K562 (cell line): ENCODE measurements around the gene RNF151. TPM values are rescaled to one million over a fixed set of nuclear protein-coding genes. Genes with fewer than 3 reads are reported as not detected.
A peak's percentile ranks its signal among the peaks of the same experiment; 100 is the strongest.

Experiments used
- CREBBP ChIP-seq: IDR thresholded peaks from one replicate; pipeline ENCODE4 v1.6.1; 2012; ENCODE audit warnings: low read depth, mild to moderate bottlenecking, control low read depth, inconsistent platforms, low read length
- FOXM1 ChIP-seq, 2 experiments: fragments of 450-650 bp in 1 of 2; sonication (generic) in 1 of 2; formaldehyde crosslinking in 1 of 2; IDR thresholded peaks; 2 replicates each; pipeline versions ENCODE4 v1.6.1 to v1.9.0; 2017 to 2022; ENCODE audit warnings: low read depth in 2 of 2, mild to moderate bottlenecking in 2 of 2, missing genetic modification reagents in 1 of 2, moderate library complexity in 1 of 2
- IFI16 ChIP-seq: fragments of 250-450 bp; sonication (Bioruptor Pico); IDR thresholded peaks from 2 replicates; pipeline ENCODE4 v2.1.2; 2022; ENCODE audit warnings: mild to moderate bottlenecking, inconsistent platforms
- KDM2B ChIP-seq: fragments of 250-450 bp; sonication (Bioruptor Pico); IDR thresholded peaks from 2 replicates; pipeline ENCODE4 v1.8.0; 2021; ENCODE audit warnings: mild to moderate bottlenecking, moderate library complexity
- RERE ChIP-seq: sonication (generic); formaldehyde crosslinking; IDR thresholded peaks from 2 replicates; pipeline ENCODE4 v1.8.0; 2023; ENCODE audit warnings: missing genetic modification reagents, mild to moderate bottlenecking, borderline replicate concordance
- ZNF280B ChIP-seq: fragments of 250-450 bp; sonication (Bioruptor Pico); IDR thresholded peaks from 2 replicates; pipeline ENCODE4 v1.5.1; 2021; ENCODE audit warnings: mild to moderate bottlenecking
- ZNF41 ChIP-seq: fragments of 250-450 bp; sonication (Bioruptor Pico); conservative IDR thresholded peaks from 2 replicates; pipeline ENCODE4 v1.4.0; 2020; ENCODE audit warnings: mild to moderate bottlenecking
- ZNF592 ChIP-seq: fragments of 450-650 bp; IDR thresholded peaks from 2 replicates; pipeline ENCODE4 v1.6.1; 2017; ENCODE audit warnings: antibody characterized with exemption, mild to moderate bottlenecking
- polyA plus RNA-seq, 8 experiments: library from polyadenylated mRNA; depleted of rRNA in 4 of 8; stranded (reverse) in 5 of 8; unstranded in 3 of 8; fragments of >200 nt; fragmentation: Nextera tagmentation in 2 of 8; fragmentation: Illumina TruSeq in 1 of 8; extraction: Ambion mirVana in 2 of 8; extraction: Trizol in 1 of 8; gene quantifications; 2 replicates each; pipeline versions ENCODE4 v1.2.1 to v1.2.3, GENCODE V29; 2011 to 2014; ENCODE audit warnings: inconsistent platforms in 1 of 8, missing spikeins in 1 of 8
- total RNA-seq, 7 experiments: library from RNA; depleted of rRNA in 6 of 7; stranded (reverse); fragments of >200 nt in 6 of 7; fragmentation: Illumina TruSeq in 2 of 7; extraction: Trizol in 2 of 7; gene quantifications; 2 replicates each; pipeline versions ENCODE4 v1.2.1 to v1.2.3, GENCODE V29; 2011 to 2021; ENCODE audit warnings: low replicate concordance in 1 of 7
- TF ChIP-seq, protein P1 (sequence below): fragments of 200-800 bp; sonication (Bioruptor generic); IDR thresholded peaks from 2 replicates; pipeline ENCODE4 v1.6.1; 2016; ENCODE audit warnings: missing genetic modification characterization, missing compliant biosample characterization

RNF151 gene
- total and polyA plus RNA-seq, 9 of the 15 experiments (the other 6 are each of a cell fraction or from before 2014, with no cell fraction given): not detected

GRCh38 chr16:1959269-1960039, 7.2 kb upstream of the RNF151 start, which contains the start of gene NDUFB10 (continued):
- no peak for TF ChIP-seq FOXM1 (IDR thresholded peaks at IDR 0.05; ENCODE audit: low read depth)
- TF ChIP-seq FOXM1 (CRISPR knock-in tag; IDR thresholded peaks at IDR 0.05; ENCODE audit: low read depth): peak; percentile 89; the same call in 1 of the 2 replicates
- TF ChIP-seq ZNF592: peak; percentile 58
- no peak for TF ChIP-seq CREBBP
- TF ChIP-seq, protein P1, sequence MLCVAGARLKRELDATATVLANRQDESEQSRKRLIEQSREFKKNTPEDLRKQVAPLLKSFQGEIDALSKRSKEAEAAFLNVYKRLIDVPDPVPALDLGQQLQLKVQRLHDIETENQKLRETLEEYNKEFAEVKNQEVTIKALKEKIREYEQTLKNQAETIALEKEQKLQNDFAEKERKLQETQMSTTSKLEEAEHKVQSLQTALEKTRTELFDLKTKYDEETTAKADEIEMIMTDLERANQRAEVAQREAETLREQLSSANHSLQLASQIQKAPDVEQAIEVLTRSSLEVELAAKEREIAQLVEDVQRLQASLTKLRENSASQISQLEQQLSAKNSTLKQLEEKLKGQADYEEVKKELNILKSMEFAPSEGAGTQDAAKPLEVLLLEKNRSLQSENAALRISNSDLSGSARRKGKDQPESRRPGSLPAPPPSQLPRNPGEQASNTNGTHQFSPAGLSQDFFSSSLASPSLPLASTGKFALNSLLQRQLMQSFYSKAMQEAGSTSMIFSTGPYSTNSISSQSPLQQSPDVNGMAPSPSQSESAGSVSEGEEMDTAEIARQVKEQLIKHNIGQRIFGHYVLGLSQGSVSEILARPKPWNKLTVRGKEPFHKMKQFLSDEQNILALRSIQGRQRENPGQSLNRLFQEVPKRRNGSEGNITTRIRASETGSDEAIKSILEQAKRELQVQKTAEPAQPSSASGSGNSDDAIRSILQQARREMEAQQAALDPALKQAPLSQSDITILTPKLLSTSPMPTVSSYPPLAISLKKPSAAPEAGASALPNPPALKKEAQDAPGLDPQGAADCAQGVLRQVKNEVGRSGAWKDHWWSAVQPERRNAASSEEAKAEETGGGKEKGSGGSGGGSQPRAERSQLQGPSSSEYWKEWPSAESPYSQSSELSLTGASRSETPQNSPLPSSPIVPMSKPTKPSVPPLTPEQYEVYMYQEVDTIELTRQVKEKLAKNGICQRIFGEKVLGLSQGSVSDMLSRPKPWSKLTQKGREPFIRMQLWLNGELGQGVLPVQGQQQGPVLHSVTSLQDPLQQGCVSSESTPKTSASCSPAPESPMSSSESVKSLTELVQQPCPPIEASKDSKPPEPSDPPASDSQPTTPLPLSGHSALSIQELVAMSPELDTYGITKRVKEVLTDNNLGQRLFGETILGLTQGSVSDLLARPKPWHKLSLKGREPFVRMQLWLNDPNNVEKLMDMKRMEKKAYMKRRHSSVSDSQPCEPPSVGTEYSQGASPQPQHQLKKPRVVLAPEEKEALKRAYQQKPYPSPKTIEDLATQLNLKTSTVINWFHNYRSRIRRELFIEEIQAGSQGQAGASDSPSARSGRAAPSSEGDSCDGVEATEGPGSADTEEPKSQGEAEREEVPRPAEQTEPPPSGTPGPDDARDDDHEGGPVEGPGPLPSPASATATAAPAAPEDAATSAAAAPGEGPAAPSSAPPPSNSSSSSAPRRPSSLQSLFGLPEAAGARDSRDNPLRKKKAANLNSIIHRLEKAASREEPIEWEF (CRISPR knock-in tag): no peak
- TF ChIP-seq ZNF280B (CRISPR knock-in tag): no peak
- TF ChIP-seq IFI16 (CRISPR knock-in tag): no peak
- TF ChIP-seq ZNF41: no peak
- no peak for TF ChIP-seq RERE (CRISPR knock-in tag)
- no peak for TF ChIP-seq KDM2B (CRISPR knock-in tag)
